Small intestine (tissue), 7 donors: Measurements from ENCODE around the gene PCA3. TPM values are rescaled to one million over a fixed set of nuclear protein-coding genes. Genes with fewer than 3 reads are reported as not detected.
A peak's percentile ranks its signal among the peaks of the same experiment; 100 is the strongest.

Experiments used
- DNase-seq, 2 donors: peaks; one replicate each; pipeline versions ENCODE4 v3.0.0 to v3.0.0-alpha.2; 2013
- FAIRE-seq: peaks from 2 replicates; lab custom pipeline; 2012; peaks lifted over from hg19 to GRCh38; lab: Jason Lieb, UNC
- H3K27ac ChIP-seq, 3 donors: one replicate each; pipeline ENCODE4 v1.5.1; 2013; ENCODE audit warnings: low read length in 2 of 3, mild to moderate bottlenecking in 2 of 3, control low read depth in 1 of 3, inconsistent platforms in 1 of 3, low read depth in 1 of 3, moderate library complexity in 1 of 3
- H3K27me3 ChIP-seq, 3 donors: one replicate each; pipeline ENCODE4 v1.6.1; 2013; ENCODE audit warnings: low read length in 3 of 3, inconsistent platforms in 1 of 3; ENCODE audit not compliant: control insufficient read depth in 3 of 3, insufficient read depth in 3 of 3
- H3K36me3 ChIP-seq, 3 donors: one replicate each; pipeline ENCODE4 v1.6.1; 2013; ENCODE audit warnings: low read length in 3 of 3, inconsistent platforms in 1 of 3, low read depth in 1 of 3, mild to moderate bottlenecking in 1 of 3, moderate library complexity in 1 of 3; ENCODE audit not compliant: control insufficient read depth in 3 of 3, insufficient read depth in 2 of 3
- H3K4me1 ChIP-seq, 3 donors: one replicate each; pipeline ENCODE4 v1.6.1; 2013; ENCODE audit warnings: low read length in 2 of 3, inconsistent platforms in 1 of 3, low read depth in 1 of 3, mild to moderate bottlenecking in 1 of 3, moderate library complexity in 1 of 3; ENCODE audit not compliant: control insufficient read depth in 3 of 3, insufficient read depth in 2 of 3
- H3K4me3 ChIP-seq, 3 donors: one replicate each; pipeline ENCODE4 v1.5.1; 2013; ENCODE audit warnings: low read length in 3 of 3, control low read depth in 1 of 3, inconsistent platforms in 1 of 3, low read depth in 1 of 3, mild to moderate bottlenecking in 1 of 3, moderate library complexity in 1 of 3
- H3K9me3 ChIP-seq, 2 donors: one replicate each; pipeline ENCODE4 v1.6.1; 2013; ENCODE audit warnings: low read depth in 1 of 2, low read length in 1 of 2; ENCODE audit not compliant: control insufficient read depth in 2 of 2, insufficient read depth in 1 of 2
- WGBS, 3 donors: extraction: QIAGEN DNeasy Blood & Tissue Kit; methylation state at CpG; one replicate each; pipeline ENCODE4 v1.1.7; 2013; 5-methylcytosine and 5-hydroxymethylcytosine counted together
- polyA plus RNA-seq, 4 donors: library from polyadenylated mRNA; stranded (reverse) in 3 of 4; unstranded in 1 of 4; fragments of 200-250 nt in 3 of 4; fragments of 120-200 nt in 1 of 4; gene quantifications; one replicate each; pipeline versions ENCODE4 v1.2.1 to v1.2.3, GENCODE V29; 2013
- donor health status: healthy with polysubstance abuse.
- donor health status: control.
- donor health status: control.
- donor health status: Bipolar disorder and iron deficiency.
- donor health status: healthy.

Gene PCA3
- polyA plus RNA-seq, 4 donors, result 0.28 to 0.86 TPM; not detected in 2

DNA sequence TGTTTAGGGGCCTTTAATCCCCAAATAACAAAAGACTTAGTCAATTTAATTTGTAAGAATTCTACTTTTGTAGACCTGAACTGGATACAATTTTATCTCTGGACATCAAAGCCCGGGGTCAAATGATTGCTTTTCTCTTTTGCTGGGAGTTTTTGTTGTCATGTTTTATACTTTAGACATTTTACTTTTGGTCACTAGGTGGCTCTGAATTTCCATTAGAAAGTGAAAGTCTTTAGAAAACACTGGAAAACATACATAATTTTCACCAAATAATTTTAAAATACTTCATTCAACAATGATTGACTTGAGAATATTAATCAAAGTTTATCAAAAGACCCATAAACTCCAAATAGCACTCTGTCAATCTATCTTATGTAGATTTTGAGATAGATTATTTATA is 2.8 kb upstream of the PCA3 start:
- Histone ChIP-seq H3K9me3 (no peaks in the 10 kb centered on the region), H3K27ac (no peak overlapping the region), H3K36me3 (no peaks in the 10 kb centered on the region), H3K4me1 (no peaks in the 10 kb centered on the region), H3K27me3 (no peaks in the 10 kb centered on the region), H3K4me3 (no peak overlapping the region)
- 2 to 29% (median 13%) methylated on average over 1 of the region's 1 CpG for WGBS, 3 donors
- FAIRE-seq (peak; percentile 30), DNase-seq (peak; percentile 16 to 28)

DNA sequence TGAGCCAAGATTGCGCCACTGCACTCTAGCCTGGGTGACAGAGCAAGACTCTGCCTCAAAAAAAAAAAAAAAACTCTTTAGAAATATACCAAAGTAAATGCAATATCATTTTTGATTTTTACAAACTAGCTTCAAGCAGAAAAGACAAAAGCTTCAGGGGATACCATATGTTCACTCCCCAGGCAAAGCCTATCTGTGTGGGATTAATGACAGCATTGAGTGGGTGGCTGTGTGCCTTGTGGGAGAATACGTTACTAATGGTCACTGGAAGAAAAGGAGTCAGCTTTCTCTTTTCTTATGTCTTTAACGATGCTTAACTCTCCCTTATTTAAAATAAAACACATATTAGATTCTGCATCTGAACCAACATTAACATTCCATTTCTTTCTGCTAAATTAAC is 1.9 kb downstream of the PCA3 start:
- FAIRE-seq, result no peak
- WGBS, 3 donors, result 79 to 92% (median 80%) methylated on average over 3 of the region's 3 CpGs
- no peak for DNase-seq

DNA sequence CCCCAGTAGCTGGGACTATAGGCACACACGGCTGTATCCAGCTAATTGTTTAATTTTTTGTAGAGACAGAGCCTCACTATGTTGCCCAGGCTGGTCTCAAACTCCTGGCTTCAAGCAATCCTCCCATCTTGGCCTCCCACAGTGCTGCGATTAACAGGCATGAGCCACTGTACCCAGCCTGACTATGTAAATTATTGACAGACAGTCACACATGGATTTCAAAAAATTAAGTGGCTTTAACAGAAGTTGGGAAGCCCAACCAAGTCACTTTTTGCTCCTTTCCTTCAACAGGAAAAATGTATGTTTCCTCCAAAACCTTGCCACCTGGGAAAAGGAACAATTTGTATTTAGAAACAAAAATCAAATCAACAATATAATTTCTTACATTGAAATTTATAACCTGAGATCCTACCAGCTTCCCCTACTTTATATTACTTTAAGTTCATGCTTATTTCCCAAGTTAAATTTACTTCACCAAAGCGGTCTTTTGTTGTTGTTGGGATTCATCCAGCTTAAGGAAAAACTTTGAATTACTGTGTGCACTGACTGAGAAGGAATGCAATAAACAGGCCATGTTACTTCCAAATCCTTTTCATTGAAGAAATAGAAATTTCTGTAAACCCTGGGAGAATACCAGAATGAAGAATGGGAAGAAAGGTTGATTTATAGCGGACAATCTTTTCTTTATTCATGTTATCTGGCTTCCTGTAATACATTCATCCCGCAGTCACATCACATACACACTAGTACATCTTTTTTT is 8.6 kb downstream of the PCA3 start:
- Histone ChIP-seq H3K4me3 (no peak overlapping the region), H3K9me3 (no peaks in the 10 kb centered on the region), H3K27me3 (peaks cover 0 to 3% (median 0%) of the 10 kb centered on the region in 3 donors), H3K27ac (no peak overlapping the region), H3K36me3 (no peaks in the 10 kb centered on the region), H3K4me1 (no peaks in the 10 kb centered on the region)
- FAIRE-seq, result no peak
- no peak for DNase-seq
- WGBS, 3 donors, result 69 to 83% (median 73%) methylated on average over 5 of the region's 5 CpGs

More for the DNA sequence above, 1.9 kb downstream of the PCA3 start:
- H3K4me1 ChIP-seq, result no peaks in the 10 kb centered on the region
- H3K36me3 ChIP-seq, result no peaks in the 10 kb centered on the region
- no peak overlapping the region for H3K27ac ChIP-seq
- no peaks in the 10 kb centered on the region for H3K27me3 ChIP-seq
- no peaks in the 10 kb centered on the region for H3K9me3 ChIP-seq
- H3K4me3 ChIP-seq, result no peak overlapping the region

DNA sequence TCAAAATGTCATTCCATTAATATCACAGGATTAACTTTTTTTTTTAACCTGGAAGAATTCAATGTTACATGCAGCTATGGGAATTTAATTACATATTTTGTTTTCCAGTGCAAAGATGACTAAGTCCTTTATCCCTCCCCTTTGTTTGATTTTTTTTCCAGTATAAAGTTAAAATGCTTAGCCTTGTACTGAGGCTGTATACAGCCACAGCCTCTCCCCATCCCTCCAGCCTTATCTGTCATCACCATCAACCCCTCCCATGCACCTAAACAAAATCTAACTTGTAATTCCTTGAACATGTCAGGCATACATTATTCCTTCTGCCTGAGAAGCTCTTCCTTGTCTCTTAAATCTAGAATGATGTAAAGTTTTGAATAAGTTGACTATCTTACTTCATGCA is 20.6 kb downstream of the PCA3 start:
- H3K9me3 ChIP-seq, result no peaks in the 10 kb centered on the region
- no peak overlapping the region for H3K27ac ChIP-seq
- FAIRE-seq (no peak), DNase-seq (no peak)
- H3K36me3 ChIP-seq, result no peaks in the 10 kb centered on the region
- peaks cover 2 to 16% (median 6%) of the 10 kb centered on the region in 3 donors for H3K4me1 ChIP-seq
- H3K4me3 ChIP-seq, result no peak overlapping the region
- H3K27me3 ChIP-seq, result no peaks in the 10 kb centered on the region

DNA sequence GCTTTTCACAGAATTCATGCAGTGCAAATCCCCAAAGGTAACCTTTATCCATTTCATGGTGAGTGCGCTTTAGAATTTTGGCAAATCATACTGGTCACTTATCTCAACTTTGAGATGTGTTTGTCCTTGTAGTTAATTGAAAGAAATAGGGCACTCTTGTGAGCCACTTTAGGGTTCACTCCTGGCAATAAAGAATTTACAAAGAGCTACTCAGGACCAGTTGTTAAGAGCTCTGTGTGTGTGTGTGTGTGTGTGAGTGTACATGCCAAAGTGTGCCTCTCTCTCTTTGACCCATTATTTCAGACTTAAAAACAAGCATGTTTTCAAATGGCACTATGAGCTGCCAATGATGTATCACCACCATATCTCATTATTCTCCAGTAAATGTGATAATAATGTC is 21.3 kb downstream of the PCA3 start:
- WGBS, 3 donors, result 94 to 100% (median 97%) methylated on average over 1 of the region's 1 CpG
- peaks cover 2 to 22% (median 6%) of the 10 kb centered on the region in 3 donors for H3K4me1 ChIP-seq

DNA sequence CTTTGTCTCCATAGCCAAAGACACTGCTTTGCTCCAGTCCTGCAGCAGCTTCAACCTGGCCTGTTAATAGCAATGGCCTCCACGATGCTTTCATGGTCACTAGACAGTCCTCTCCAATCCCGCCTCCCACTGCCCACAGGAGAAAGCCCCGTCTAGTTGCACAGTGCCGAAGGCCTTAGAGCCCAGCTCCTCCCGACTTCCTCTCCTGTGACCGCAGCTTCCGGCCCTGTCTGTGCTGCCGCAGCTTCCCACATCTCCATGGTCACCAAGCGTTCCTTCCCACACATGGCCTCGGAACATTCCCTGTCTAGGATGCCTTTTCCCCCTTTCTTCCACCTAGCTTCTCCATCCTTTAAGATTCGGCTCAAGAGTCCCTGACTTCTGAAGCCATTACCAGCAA is 23.4 kb downstream of the PCA3 start:
- Histone ChIP-seq H3K36me3 (no peaks in the 10 kb centered on the region), H3K27ac (no peak overlapping the region), H3K4me3 (no peak overlapping the region), H3K27me3 (no peaks in the 10 kb centered on the region), H3K9me3 (no peaks in the 10 kb centered on the region), H3K4me1 (peaks cover 2 to 31% (median 8%) of the 10 kb centered on the region in 3 donors)
- 83 to 93% (median 92%) methylated on average over 11 of the region's 11 CpGs for WGBS, 3 donors
- DNase-seq (no peak), FAIRE-seq (no peak)

More for the DNA sequence above, 21.3 kb downstream of the PCA3 start:
- DNase-seq (no peak), FAIRE-seq (no peak)
- no peaks in the 10 kb centered on the region for H3K36me3 ChIP-seq
- H3K27me3 ChIP-seq, result no peaks in the 10 kb centered on the region
- no peak overlapping the region for H3K4me3 ChIP-seq
- H3K9me3 ChIP-seq, result no peaks in the 10 kb centered on the region
- H3K27ac ChIP-seq, result no peak overlapping the region

DNA sequence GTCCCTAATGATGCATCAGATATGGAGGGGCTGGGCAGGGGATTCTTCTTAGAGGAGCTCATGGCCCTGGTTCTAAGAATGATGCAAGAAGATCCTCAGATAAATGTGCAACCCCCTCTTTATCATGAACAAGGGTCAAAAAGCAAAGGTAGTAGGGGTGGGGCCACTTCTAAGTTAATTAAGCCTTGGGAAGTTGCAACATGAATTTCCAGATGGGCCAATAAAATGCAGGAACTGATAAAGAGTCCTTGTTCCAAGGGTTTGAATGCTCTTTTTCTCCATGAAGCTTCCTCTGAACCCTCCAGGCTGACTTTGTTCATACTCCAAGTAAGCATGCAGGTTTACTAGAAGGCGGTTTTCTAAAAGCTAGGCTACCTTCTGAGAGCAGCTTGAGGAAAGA is 25.6 kb downstream of the PCA3 start:
- no peak for FAIRE-seq
- Histone ChIP-seq H3K4me3 (no peak overlapping the region), H3K27me3 (no peaks in the 10 kb centered on the region), H3K36me3 (no peaks in the 10 kb centered on the region), H3K9me3 (no peaks in the 10 kb centered on the region), H3K4me1 (peaks cover 7 to 38% (median 11%) of the 10 kb centered on the region in 3 donors), H3K27ac (peak overlapping the region in 2 of 3 donors; percentile 63 to 74)
- peak; percentile 89 to 96 for DNase-seq
- 29 to 59% (median 45%) methylated on average over 1 of the region's 1 CpG for WGBS, 3 donors

DNA sequence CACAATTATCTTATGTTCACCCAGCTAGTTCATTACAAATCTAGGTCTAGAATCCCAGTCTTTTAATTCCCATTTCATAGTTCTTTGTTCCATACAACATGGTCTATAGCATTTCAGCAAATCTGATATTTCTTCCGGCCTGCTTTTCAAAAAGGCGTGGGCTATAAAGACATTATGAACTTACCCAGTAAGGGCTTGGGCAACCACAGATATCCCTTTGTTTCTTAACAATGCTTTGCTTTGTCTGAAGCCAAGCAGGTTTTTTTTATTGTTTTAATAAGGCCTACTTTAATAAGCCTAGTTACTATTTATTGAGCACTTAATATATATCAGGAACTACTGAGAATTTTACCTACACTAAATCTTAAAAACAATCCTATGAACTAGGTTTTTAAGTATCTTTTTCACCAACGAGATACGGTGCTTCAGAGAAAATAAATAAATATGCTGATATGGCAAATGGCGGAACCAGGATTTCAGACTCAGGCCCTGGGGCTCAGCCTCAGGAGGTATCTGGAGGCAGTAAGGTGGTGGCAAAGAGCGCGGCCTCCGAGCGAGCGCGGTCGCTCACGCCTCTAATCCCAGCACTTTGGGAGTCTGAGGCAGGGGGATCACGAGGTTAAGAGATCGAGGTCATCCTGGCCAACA is 29.7 kb downstream of the PCA3 start:
- Histone ChIP-seq H3K9me3 (no peaks in the 10 kb centered on the region), H3K4me1 (peaks cover 7 to 34% (median 15%) of the 10 kb centered on the region in 3 donors), H3K27me3 (no peaks in the 10 kb centered on the region), H3K4me3 (no peak overlapping the region), H3K27ac (peak overlapping the region in 1 of 3 donors; percentile 82), H3K36me3 (no peaks in the 10 kb centered on the region)
- 72 to 84% (median 80%) methylated on average over 15 of the region's 15 CpGs for WGBS, 3 donors
- no peak for FAIRE-seq
- peak in 1 of 2 donors; percentile 19 for DNase-seq
